Smooth muscle cell (in vitro differentiated cells): ENCODE results near the gene ABCA7. TPM values are rescaled to one million over a fixed set of nuclear protein-coding genes. Genes with fewer than 3 reads are reported as not detected.
"Not testable (repeated sequence)": the region's sequence is repeated elsewhere in the genome, so short reads cannot be mapped to it uniquely, and the experiment has no call there.

ENCODE experiments used
- DNase-seq: peaks from one replicate; lab custom pipeline; 2025; ENCODE audit not compliant: unreplicated experiment; lab: John Stamatoyannopoulos, UW
- H2AFZ ChIP-seq: fragments of 200-600 bp; sonication (generic); 2 replicates; pipeline ENCODE4 v1.6.0; 2016; ENCODE audit warnings: antibody characterized with exemption, low read depth, mild to moderate bottlenecking
- H3F3A ChIP-seq: fragments of 200-600 bp; sonication (generic); 2 replicates; pipeline ENCODE4 v1.6.0; 2017; ENCODE audit warnings: antibody characterized with exemption, low read depth
- H3K27ac ChIP-seq: fragments of 200-600 bp; sonication (generic); 2 replicates; pipeline ENCODE4 v1.5.1; 2016; ENCODE audit warnings: low read depth, mild to moderate bottlenecking
- H3K27me3 ChIP-seq: fragments of 200-600 bp; sonication (generic); 2 replicates; pipeline ENCODE4 v1.6.1; 2016; ENCODE audit warnings: low read depth, mild to moderate bottlenecking
- H3K36me3 ChIP-seq: fragments of 200-600 bp; sonication (generic); 2 replicates; pipeline ENCODE4 v1.5.1; 2016; ENCODE audit warnings: low read depth
- H3K4me1 ChIP-seq: fragments of 200-600 bp; sonication (generic); 2 replicates; pipeline ENCODE4 v1.5.1; 2016; ENCODE audit warnings: low read depth
- H3K4me2 ChIP-seq: fragments of 200-600 bp; sonication (generic); 2 replicates; pipeline ENCODE4 v1.6.0; 2016; ENCODE audit warnings: mild to moderate bottlenecking
- H3K4me3 ChIP-seq: fragments of 200-600 bp; sonication (generic); 2 replicates; pipeline ENCODE4 v1.5.1; 2016; ENCODE audit warnings: mild to moderate bottlenecking
- H3K79me2 ChIP-seq: fragments of 200-600 bp; sonication (generic); 2 replicates; pipeline ENCODE4 v1.6.0; 2016; ENCODE audit warnings: low read depth, mild to moderate bottlenecking
- H3K9ac ChIP-seq: fragments of 200-600 bp; sonication (generic); 2 replicates; pipeline ENCODE4 v1.6.0; 2016; ENCODE audit warnings: low read depth
- H3K9me3 ChIP-seq: fragments of 200-600 bp; sonication (generic); replicated peaks from 2 replicates; pipeline ENCODE4 v1.5.1; 2016; ENCODE audit warnings: low read depth
- H4K20me1 ChIP-seq: fragments of 200-600 bp; sonication (generic); 2 replicates; pipeline ENCODE4 v1.6.0; 2016; ENCODE audit warnings: low read depth
- CTCF ChIP-seq: fragments of 200-600 bp; sonication (generic); IDR thresholded peaks from 2 replicates; pipeline ENCODE4 v1.5.1; 2017; ENCODE audit warnings: borderline replicate concordance, mild to moderate bottlenecking, antibody characterized with exemption; ENCODE audit not compliant: insufficient read depth, poor library complexity, severe bottlenecking
- WGBS: methylation state at CpG from one replicate; pipeline ENCODE4 v1.1.7; 2016; ENCODE audit warnings: low lambda C conversion rate; 5-methylcytosine and 5-hydroxymethylcytosine counted together
- polyA plus RNA-seq: library from polyadenylated mRNA; unstranded; fragments of >200 nt; fragmentation: Nextera tagmentation; extraction: Ambion mirVana; gene quantifications from 2 replicates; pipeline ENCODE4 v1.2.1, GENCODE V29; 2016
- small RNA-seq: library from RNA; depleted of rRNA; stranded (forward); fragments of <200 nt; gene quantifications from one replicate; pipeline ENCODE3, GENCODE V24; 2014
- total RNA-seq: library from RNA; depleted of rRNA; stranded (reverse); fragments of >200 nt; gene quantifications from 2 replicates; pipeline ENCODE4 v1.2.3, GENCODE V29; 2014

The ABCA7 gene
- total and polyA plus RNA-seq, 2 experiments from 2014 or later = 4.1 to 11.8 TPM

- no peak overlapping the region for H3K4me2 ChIP-seq
Measured at GRCh38 chr19:1113986-1114483, 74.1 kb downstream of the ABCA7 start.

GRCh38 chr19:1114728-1115127, 74.8 kb downstream of the ABCA7 start:
- not testable (repeated sequence) for DNase-seq, H4K20me1 ChIP-seq, H3K27me3 ChIP-seq, H3K4me1 ChIP-seq, H2AFZ ChIP-seq, H3K36me3 ChIP-seq, H3K4me3 ChIP-seq, H3K79me2 ChIP-seq, H3K9ac ChIP-seq, H3K27ac ChIP-seq, H3K4me2 ChIP-seq, H3K9me3 ChIP-seq
- H3F3A ChIP-seq = peaks cover 19% of the 10 kb centered on the region
- WGBS = 98% methylated on average over 9 of the region's 9 CpGs

More at GRCh38 chr19:1113986-1114483, 74.1 kb downstream of the ABCA7 start:
- Histone ChIP-seq H2AFZ (no peak overlapping the region), H3K9ac (no peak overlapping the region), H3K9me3 (no peaks in the 10 kb centered on the region), H3K27ac (peak overlapping the region; percentile 56), H3K4me1 (no peaks in the 10 kb centered on the region), H4K20me1 (no peaks in the 10 kb centered on the region), H3K27me3 (no peaks in the 10 kb centered on the region), H3K4me3 (no peak overlapping the region), H3K36me3 (no peaks in the 10 kb centered on the region), H3F3A (peaks cover 19% of the 10 kb centered on the region), H3K79me2 (no peaks in the 10 kb centered on the region)
- WGBS = 95% methylated on average over 25 of the region's 25 CpGs
- no peak for DNase-seq
- no peak for TF ChIP-seq CTCF

Small RNA genes lying within 50 kb of the gene (small RNA-seq; reads per million reads assigned to genes)
- 1.2 reads per million, percentile 34 among the genes with 10 or more reads in this experiment for gene RNU6-2

Other genes starting within 250 kb of the ABCA7 start
- 123 and 167 TPM in 2 replicates for gene PTBP1, start 242.7 kb upstream of the ABCA7 start, total RNA-seq
- 226 and 238 TPM in 2 replicates for gene PTBP1, start 242.7 kb upstream of the ABCA7 start, polyA plus RNA-seq
- gene PLPPR3, start 218.2 kb upstream of the ABCA7 start, total RNA-seq = 6.5 and 10.7 TPM in 2 replicates
- gene PLPPR3, start 218.2 kb upstream of the ABCA7 start, polyA plus RNA-seq = 13.7 and 14.7 TPM in 2 replicates
- gene AZU1, start 212.3 kb upstream of the ABCA7 start, total RNA-seq = 0.45 and 8.0 TPM in 2 replicates
- 0.32 and 2.2 TPM in 2 replicates for gene AZU1, start 212.3 kb upstream of the ABCA7 start, polyA plus RNA-seq
- gene PRTN3, start 199.1 kb upstream of the ABCA7 start, total RNA-seq = not detected in 2 replicates
- gene PRTN3, start 199.1 kb upstream of the ABCA7 start, polyA plus RNA-seq = not detected in 2 replicates
- gene ELANE, start 187.8 kb upstream of the ABCA7 start, total RNA-seq = not detected in 2 replicates
- not detected in 2 replicates for gene ELANE, start 187.8 kb upstream of the ABCA7 start, polyA plus RNA-seq
- gene CFD, start 180.4 kb upstream of the ABCA7 start, total RNA-seq = not detected in 2 replicates
- 0.34 and 1.9 TPM in 2 replicates for gene CFD, start 180.4 kb upstream of the ABCA7 start, polyA plus RNA-seq
- 19.0 and 25.2 TPM in 2 replicates for gene MED16, start 146.9 kb upstream of the ABCA7 start, total RNA-seq
- gene MED16, start 146.9 kb upstream of the ABCA7 start, polyA plus RNA-seq = 86.8 and 87.1 TPM in 2 replicates
- gene RNU6-9, start 146.6 kb upstream of the ABCA7 start, total RNA-seq = not detected in 2 replicates
- gene RNU6-9, start 146.6 kb upstream of the ABCA7 start, polyA plus RNA-seq = not detected in 2 replicates
- gene R3HDM4, start 126.9 kb upstream of the ABCA7 start, total RNA-seq = 25.9 and 42.3 TPM in 2 replicates
- gene R3HDM4, start 126.9 kb upstream of the ABCA7 start, polyA plus RNA-seq = 69.4 and 70.5 TPM in 2 replicates
- gene KISS1R, start 122.8 kb upstream of the ABCA7 start, total RNA-seq = 0.27 TPM in 1 of 2 replicates, not detected in the other
- 0.61 and 1.4 TPM in 2 replicates for gene KISS1R, start 122.8 kb upstream of the ABCA7 start, polyA plus RNA-seq
- gene ARID3A, start 114.1 kb upstream of the ABCA7 start, total RNA-seq = 50.3 TPM in 2 replicates
- gene ARID3A, start 114.1 kb upstream of the ABCA7 start, polyA plus RNA-seq = 45.7 and 75.2 TPM in 2 replicates
- 33.8 and 69.4 TPM in 2 replicates for gene WDR18, start 55.8 kb upstream of the ABCA7 start, total RNA-seq
- gene WDR18, start 55.8 kb upstream of the ABCA7 start, polyA plus RNA-seq = 153 and 160 TPM in 2 replicates
- 1.2 and 12.6 TPM in 2 replicates for gene GRIN3B, start 39.7 kb upstream of the ABCA7 start, total RNA-seq
- gene GRIN3B, start 39.7 kb upstream of the ABCA7 start, polyA plus RNA-seq = 1.2 and 3.6 TPM in 2 replicates
- gene TMEM259, start 19.0 kb upstream of the ABCA7 start, total RNA-seq = 112 and 133 TPM in 2 replicates
- gene TMEM259, start 19.0 kb upstream of the ABCA7 start, polyA plus RNA-seq = 232 and 301 TPM in 2 replicates
- not detected in 2 replicates for gene RNU6-2, start 18.6 kb upstream of the ABCA7 start, total RNA-seq
- not detected in 2 replicates for gene RNU6-2, start 18.6 kb upstream of the ABCA7 start, polyA plus RNA-seq
- 150 and 155 TPM in 2 replicates for gene CNN2, start 13.5 kb upstream of the ABCA7 start, total RNA-seq
- 392 and 404 TPM in 2 replicates for gene CNN2, start 13.5 kb upstream of the ABCA7 start, polyA plus RNA-seq
- gene ARHGAP45, start 27.1 kb downstream of the ABCA7 start, total RNA-seq = 4.4 and 8.7 TPM in 2 replicates
- 8.0 and 13.9 TPM in 2 replicates for gene ARHGAP45, start 27.1 kb downstream of the ABCA7 start, polyA plus RNA-seq
- 99.1 and 114 TPM in 2 replicates for gene POLR2E, start 55.3 kb downstream of the ABCA7 start, total RNA-seq
- gene POLR2E, start 55.3 kb downstream of the ABCA7 start, polyA plus RNA-seq = 235 and 260 TPM in 2 replicates
- gene GPX4, start 63.9 kb downstream of the ABCA7 start, total RNA-seq = 319 and 325 TPM in 2 replicates
- gene GPX4, start 63.9 kb downstream of the ABCA7 start, polyA plus RNA-seq = 441 and 450 TPM in 2 replicates
- gene SBNO2, start 134.2 kb downstream of the ABCA7 start, total RNA-seq = 16.4 and 18.1 TPM in 2 replicates
- 17.6 and 20.9 TPM in 2 replicates for gene SBNO2, start 134.2 kb downstream of the ABCA7 start, polyA plus RNA-seq
- 23.6 and 29.3 TPM in 2 replicates for gene STK11, start 165.7 kb downstream of the ABCA7 start, total RNA-seq
- 62.3 and 79.7 TPM in 2 replicates for gene STK11, start 165.7 kb downstream of the ABCA7 start, polyA plus RNA-seq
- gene CBARP, start 197.9 kb downstream of the ABCA7 start, total RNA-seq = 1.7 and 2.7 TPM in 2 replicates
- 10.2 and 10.5 TPM in 2 replicates for gene CBARP, start 197.9 kb downstream of the ABCA7 start, polyA plus RNA-seq
- 29.1 and 68.8 TPM in 2 replicates for gene ATP5F1D, start 201.6 kb downstream of the ABCA7 start, total RNA-seq
- 265 and 272 TPM in 2 replicates for gene ATP5F1D, start 201.6 kb downstream of the ABCA7 start, polyA plus RNA-seq
- 25.0 and 58.5 TPM in 2 replicates for gene MIDN, start 208.5 kb downstream of the ABCA7 start, total RNA-seq
- 65.3 and 70.6 TPM in 2 replicates for gene MIDN, start 208.5 kb downstream of the ABCA7 start, polyA plus RNA-seq
- 119 and 122 TPM in 2 replicates for gene CIRBP, start 229.2 kb downstream of the ABCA7 start, total RNA-seq
- gene CIRBP, start 229.2 kb downstream of the ABCA7 start, polyA plus RNA-seq = 215 and 235 TPM in 2 replicates
- 33.4 and 41.5 TPM in 2 replicates for gene FAM174C, start 235.4 kb downstream of the ABCA7 start, total RNA-seq
- 75.6 and 78.1 TPM in 2 replicates for gene FAM174C, start 235.4 kb downstream of the ABCA7 start, polyA plus RNA-seq
- gene EFNA2, start 245.8 kb downstream of the ABCA7 start, total RNA-seq = 6.2 and 7.4 TPM in 2 replicates
- gene EFNA2, start 245.8 kb downstream of the ABCA7 start, polyA plus RNA-seq = 0.89 and 1.2 TPM in 2 replicates